HFFc6 (cell line): Measurements from ENCODE around the gene INO80E. TPM values are rescaled to one million over a fixed set of nuclear protein-coding genes. Genes with fewer than 3 reads are reported as not detected.

Experiments
- DNase-seq: peaks from one replicate; pipeline ENCODE4 v3.0.0-alpha.2; 2018
- H3K27ac Mint-ChIP-seq: 2 replicates; pipeline ENCODE4 v1.8.0; 2020; ENCODE audit warnings: mild to moderate bottlenecking, mixed read lengths
- H3K27me3 Mint-ChIP-seq: 2 replicates; pipeline ENCODE4 v1.8.0; 2021; ENCODE audit warnings: mild to moderate bottlenecking, moderate library complexity, mixed read lengths; ENCODE audit not compliant: insufficient read depth
- H3K36me3 Mint-ChIP-seq: 2 replicates; pipeline ENCODE4 v1.8.0; 2021; ENCODE audit warnings: low read depth, mixed read lengths
- H3K4me1 Mint-ChIP-seq: 2 replicates; pipeline ENCODE4 v1.8.0; 2020; ENCODE audit warnings: low read depth, mixed read lengths
- H3K4me3 Mint-ChIP-seq: 2 replicates; pipeline ENCODE4 v1.8.0; 2020; ENCODE audit warnings: mild to moderate bottlenecking, moderate library complexity, mixed read lengths
- H3K9me3 Mint-ChIP-seq: 2 replicates; pipeline ENCODE4 v1.8.0; 2020; ENCODE audit warnings: mild to moderate bottlenecking, mixed read lengths
- CTCF ChIP-seq: fragments of 200-600 bp; sonication (generic); IDR thresholded peaks from 2 replicates; pipeline ENCODE4 v1.5.0; 2021; ENCODE audit warnings: antibody characterized with exemption, mild to moderate bottlenecking
- total RNA-seq, 6 experiments: library from RNA; stranded (reverse); fragmentation: NEBNext Ultra II Directional; extraction: Animal tissue kit (Norgen Biotek cat#: 25700); gene quantifications; 2 replicates in 1 of 6; 3 replicates in 5 of 6; pipeline ENCODE4 v1.2.3, GENCODE V29; 2021

The INO80E gene
- total RNA-seq, 6 experiments from 2014 or later: 61.0 to 77.4 (median 73.8) TPM

- no peaks in the 10 kb centered on the region for H3K36me3 Mint-ChIP-seq
- no peak overlapping the region for H3K27ac Mint-ChIP-seq
- peaks cover 16% of the 10 kb centered on the region for H3K4me1 Mint-ChIP-seq
- TF ChIP-seq CTCF: no peak
- no peak for DNase-seq
- no peak overlapping the region for H3K4me3 Mint-ChIP-seq
- no peaks in the 10 kb centered on the region for H3K9me3 Mint-ChIP-seq
- H3K27me3 Mint-ChIP-seq: peaks cover 28% of the 10 kb centered on the region
Observed at GRCh38 chr16:30023586-30023985, 27.5 kb downstream of the INO80E start.

GRCh38 chr16:30024451-30024850 is 28.4 kb downstream of the INO80E start:
- H3K9me3 Mint-ChIP-seq: no peaks in the 10 kb centered on the region
- no peak overlapping the region for H3K27ac Mint-ChIP-seq
- no peak for TF ChIP-seq CTCF
- H3K36me3 Mint-ChIP-seq: no peaks in the 10 kb centered on the region
- no peak for DNase-seq
- H3K4me3 Mint-ChIP-seq: no peak overlapping the region
- peaks cover 7% of the 10 kb centered on the region for H3K4me1 Mint-ChIP-seq
- H3K27me3 Mint-ChIP-seq: peaks cover 34% of the 10 kb centered on the region

GRCh38 chr16:30025156-30025555 is 29.1 kb downstream of the INO80E start:
- DNase-seq: no peak
- Mint-ChIP-seq H3K9me3 (no peaks in the 10 kb centered on the region), H3K4me1 (peaks cover 6% of the 10 kb centered on the region), H3K4me3 (no peak overlapping the region), H3K36me3 (no peaks in the 10 kb centered on the region), H3K27ac (no peak overlapping the region), H3K27me3 (peaks cover 41% of the 10 kb centered on the region)
- no peak for TF ChIP-seq CTCF

GRCh38 chr16:30025574-30025973 is 29.5 kb downstream of the INO80E start:
- no peaks in the 10 kb centered on the region for H3K9me3 Mint-ChIP-seq
- H3K27me3 Mint-ChIP-seq: peaks cover 44% of the 10 kb centered on the region
- no peak overlapping the region for H3K4me3 Mint-ChIP-seq
- no peaks in the 10 kb centered on the region for H3K36me3 Mint-ChIP-seq
- TF ChIP-seq CTCF: no peak
- peaks cover 6% of the 10 kb centered on the region for H3K4me1 Mint-ChIP-seq
- H3K27ac Mint-ChIP-seq: no peak overlapping the region
- no peak for DNase-seq

GRCh38 chr16:30026449-30026848 is 30.4 kb downstream of the INO80E start:
- H3K9me3 Mint-ChIP-seq: no peaks in the 10 kb centered on the region
- no peak for DNase-seq
- H3K27ac Mint-ChIP-seq: no peak overlapping the region
- H3K4me1 Mint-ChIP-seq: no peaks in the 10 kb centered on the region
- no peaks in the 10 kb centered on the region for H3K36me3 Mint-ChIP-seq
- TF ChIP-seq CTCF: no peak
- peaks cover 44% of the 10 kb centered on the region for H3K27me3 Mint-ChIP-seq
- no peak overlapping the region for H3K4me3 Mint-ChIP-seq
